ENCODE measurements around the gene CIDEB. TPM values are rescaled to one million over a fixed set of nuclear protein-coding genes. Genes with fewer than 3 reads are reported as not detected.

Gene CIDEB
- total and polyA plus RNA-seq, 2 of the 13 experiments (the other 11 are each of a cell fraction or from before 2014, with no cell fraction given): 35.8 to 110 TPM

GRCh38 chr14:24315807-24316596, 8.2 kb upstream of the CIDEB start (continued):
- TF ChIP-seq POGZ (CRISPR knock-in tag; IDR thresholded peaks at IDR 0.05) (peak; percentile 65), ZNF451 (CRISPR knock-in tag; IDR thresholded peaks at IDR 0.05) (peak; percentile 98), JARID2 (CRISPR knock-in tag; IDR thresholded peaks at IDR 0.05; ENCODE audit: insufficient replicate concordance) (peak; percentile 62), GMEB2 (CRISPR knock-in tag; IDR thresholded peaks at IDR 0.05; ENCODE audit: low read depth) (no peak), RARA (CRISPR knock-in tag; IDR thresholded peaks at IDR 0.05) (peak; percentile 77), HNRNPLL (IDR thresholded peaks at IDR 0.05; ENCODE audit: low read depth, low read length, poor library complexity, severe bottlenecking) (peak; percentile 92), SOX13 (IDR thresholded peaks at IDR 0.05) (no peak), SOX13 (CRISPR knock-in tag; conservative IDR thresholded peaks at IDR 0.05 in 1 of 2, IDR thresholded peaks at IDR 0.05 in 1 of 2) (peak in 1 of 2 experiments; percentile 78; a peak in 2 of 4 replicates), ZNF180 (CRISPR knock-in tag; IDR thresholded peaks at IDR 0.05; ENCODE audit: borderline replicate concordance, low read depth) (peak; percentile 91; the same call in 1 of the 2 replicates), MAF1 (CRISPR knock-in tag; IDR thresholded peaks at IDR 0.05; ENCODE audit: borderline replicate concordance) (peak; percentile 95; the same call in 1 of the 2 replicates), ZNF674 (CRISPR knock-in tag; IDR thresholded peaks at IDR 0.05; ENCODE audit: low read depth) (0 out of 2 replicates have a peak, but pooled peaks have one; percentile 88), MEIS1 (CRISPR knock-in tag; IDR thresholded peaks at IDR 0.05; ENCODE audit: borderline replicate concordance) (no peak; the same call in 1 of the 2 replicates), KDM6A (CRISPR knock-in tag; IDR thresholded peaks at IDR 0.05; ENCODE audit: low read depth) (0 out of 2 replicates have a peak, but pooled peaks have one; percentile 15), ZNF501 (CRISPR knock-in tag; IDR thresholded peaks at IDR 0.05) (peak; percentile 98), FOSL2 (CRISPR knock-in tag; IDR thresholded peaks at IDR 0.05) (peak; percentile 55), HIC2 (CRISPR knock-in tag; IDR thresholded peaks at IDR 0.05; ENCODE audit: low read depth) (peak; percentile 69), RNF2 (conservative IDR thresholded peaks at IDR 0.05; ENCODE audit: low read depth) (peak; percentile 96), ZZZ3 (CRISPR knock-in tag; IDR thresholded peaks at IDR 0.05; ENCODE audit: borderline replicate concordance) (peak; percentile 94), NFIB (CRISPR knock-in tag; IDR thresholded peaks at IDR 0.05; ENCODE audit: borderline replicate concordance) (no peak), ZXDC (CRISPR knock-in tag; IDR thresholded peaks at IDR 0.05) (peak; percentile 97)

Data from HepG2 (cell line).